ENCODE measurements around the gene NLRX1.

Gene NLRX1

DNA sequence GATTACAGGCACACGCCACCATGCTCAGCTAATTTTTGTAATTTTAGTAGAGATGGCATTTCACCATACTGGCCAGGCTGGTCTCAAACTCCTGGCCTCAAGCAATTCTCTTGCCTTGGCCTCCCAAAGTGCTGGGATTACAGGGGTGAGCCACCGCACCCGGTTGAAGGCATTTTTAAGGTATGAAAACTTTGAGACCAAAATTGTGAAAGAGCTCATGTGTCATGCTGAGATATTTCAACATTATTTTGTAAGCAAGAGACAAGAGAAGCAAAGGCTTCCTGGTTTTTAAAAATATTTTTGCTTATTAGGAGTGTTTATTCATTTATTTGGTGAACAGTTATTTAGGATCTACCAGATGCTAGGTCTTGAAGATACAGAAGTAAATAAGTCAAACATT, 23.6 kb downstream of the NLRX1 start:
- H3K36me3 ChIP-seq (ENCODE audit: insufficient read depth, low read length), result no peaks in the 10 kb centered on the region
- no peaks in the 10 kb centered on the region for H3F3A ChIP-seq (ENCODE audit: low read depth)
- no peaks in the 10 kb centered on the region for H3K27me3 ChIP-seq (ENCODE audit: insufficient read depth, low read length, poor library complexity, severe bottlenecking)
- no peaks in the 10 kb centered on the region for H4K20me1 ChIP-seq (ENCODE audit: insufficient read depth, low read length, poor library complexity, severe bottlenecking)
- H2AFZ ChIP-seq (ENCODE audit: low read length), result no peak overlapping the region
- peaks cover 7% of the 10 kb centered on the region for H3K4me1 ChIP-seq (ENCODE audit: insufficient read depth, low read length, poor library complexity, severe bottlenecking)
- H3K9me2 ChIP-seq (replicated peaks; ENCODE audit: low read depth, low read length), result no peaks in the 10 kb centered on the region
- no peak overlapping the region for H3K4me2 ChIP-seq (ENCODE audit: low read depth, low read length, poor library complexity, severe bottlenecking)
- no peaks in the 10 kb centered on the region for H3K79me2 ChIP-seq (ENCODE audit: insufficient read depth, low read length)
- H3K4me3 ChIP-seq (ENCODE audit: low read length, poor library complexity, severe bottlenecking), result no peak overlapping the region
- H3K9me3 ChIP-seq (ENCODE audit: insufficient read depth, low read depth, low read length), result no peaks in the 10 kb centered on the region
- no peak overlapping the region for H3K9ac ChIP-seq (ENCODE audit: low read depth, low read length, poor library complexity, severe bottlenecking)
- no peak for TF ChIP-seq EZH2phosphoT487 (IDR thresholded peaks at IDR 0.05; ENCODE audit: borderline replicate concordance)
- TF ChIP-seq, protein P1, sequence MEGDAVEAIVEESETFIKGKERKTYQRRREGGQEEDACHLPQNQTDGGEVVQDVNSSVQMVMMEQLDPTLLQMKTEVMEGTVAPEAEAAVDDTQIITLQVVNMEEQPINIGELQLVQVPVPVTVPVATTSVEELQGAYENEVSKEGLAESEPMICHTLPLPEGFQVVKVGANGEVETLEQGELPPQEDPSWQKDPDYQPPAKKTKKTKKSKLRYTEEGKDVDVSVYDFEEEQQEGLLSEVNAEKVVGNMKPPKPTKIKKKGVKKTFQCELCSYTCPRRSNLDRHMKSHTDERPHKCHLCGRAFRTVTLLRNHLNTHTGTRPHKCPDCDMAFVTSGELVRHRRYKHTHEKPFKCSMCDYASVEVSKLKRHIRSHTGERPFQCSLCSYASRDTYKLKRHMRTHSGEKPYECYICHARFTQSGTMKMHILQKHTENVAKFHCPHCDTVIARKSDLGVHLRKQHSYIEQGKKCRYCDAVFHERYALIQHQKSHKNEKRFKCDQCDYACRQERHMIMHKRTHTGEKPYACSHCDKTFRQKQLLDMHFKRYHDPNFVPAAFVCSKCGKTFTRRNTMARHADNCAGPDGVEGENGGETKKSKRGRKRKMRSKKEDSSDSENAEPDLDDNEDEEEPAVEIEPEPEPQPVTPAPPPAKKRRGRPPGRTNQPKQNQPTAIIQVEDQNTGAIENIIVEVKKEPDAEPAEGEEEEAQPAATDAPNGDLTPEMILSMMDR (conservative IDR thresholded peaks at IDR 0.05; ENCODE audit: low read length), result no peak

DNA sequence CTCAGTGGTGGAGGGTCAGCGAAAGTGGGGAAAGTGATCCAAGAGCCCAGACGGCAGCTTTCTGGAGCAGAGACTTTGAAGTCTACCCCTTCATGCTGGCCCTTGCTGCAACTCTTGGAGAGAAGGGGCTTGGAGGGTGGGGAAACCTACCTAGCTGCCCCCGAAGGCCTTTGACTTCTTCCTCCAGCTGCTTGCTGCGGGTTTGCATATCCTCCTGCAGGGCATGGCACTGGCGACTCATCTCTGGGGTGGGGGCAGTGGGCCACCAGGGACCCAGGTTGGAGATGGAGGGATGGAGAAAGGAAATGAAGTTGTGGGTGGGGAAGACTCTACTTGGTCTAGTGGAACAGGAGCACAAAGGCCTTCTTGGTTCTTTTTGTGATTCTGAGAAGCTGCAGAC, 24.5 kb downstream of the NLRX1 start:
- no peaks in the 10 kb centered on the region for H3K9me3 ChIP-seq (ENCODE audit: insufficient read depth, low read depth, low read length)
- no peaks in the 10 kb centered on the region for H3K27me3 ChIP-seq (ENCODE audit: insufficient read depth, low read length, poor library complexity, severe bottlenecking)
- H3K9ac ChIP-seq (ENCODE audit: low read depth, low read length, poor library complexity, severe bottlenecking), result no peak overlapping the region
- no peak overlapping the region for H3K4me3 ChIP-seq (ENCODE audit: low read length, poor library complexity, severe bottlenecking)
- no peaks in the 10 kb centered on the region for H3F3A ChIP-seq (ENCODE audit: low read depth)
- TF ChIP-seq, protein P1 (conservative IDR thresholded peaks at IDR 0.05; ENCODE audit: low read length), result no peak
- no peak for TF ChIP-seq EZH2phosphoT487 (IDR thresholded peaks at IDR 0.05; ENCODE audit: borderline replicate concordance)
- H4K20me1 ChIP-seq (ENCODE audit: insufficient read depth, low read length, poor library complexity, severe bottlenecking), result no peaks in the 10 kb centered on the region
- H2AFZ ChIP-seq (ENCODE audit: low read length), result no peak overlapping the region; the same call in 1 of the 2 replicates
- H3K36me3 ChIP-seq (ENCODE audit: insufficient read depth, low read length), result no peaks in the 10 kb centered on the region
- no peaks in the 10 kb centered on the region for H3K79me2 ChIP-seq (ENCODE audit: insufficient read depth, low read length)
- no peaks in the 10 kb centered on the region for H3K9me2 ChIP-seq (replicated peaks; ENCODE audit: low read depth, low read length)
- no peak overlapping the region for H3K4me2 ChIP-seq (ENCODE audit: low read depth, low read length, poor library complexity, severe bottlenecking)
- H3K4me1 ChIP-seq (ENCODE audit: insufficient read depth, low read length, poor library complexity, severe bottlenecking), result peaks cover 8% of the 10 kb centered on the region

DNA sequence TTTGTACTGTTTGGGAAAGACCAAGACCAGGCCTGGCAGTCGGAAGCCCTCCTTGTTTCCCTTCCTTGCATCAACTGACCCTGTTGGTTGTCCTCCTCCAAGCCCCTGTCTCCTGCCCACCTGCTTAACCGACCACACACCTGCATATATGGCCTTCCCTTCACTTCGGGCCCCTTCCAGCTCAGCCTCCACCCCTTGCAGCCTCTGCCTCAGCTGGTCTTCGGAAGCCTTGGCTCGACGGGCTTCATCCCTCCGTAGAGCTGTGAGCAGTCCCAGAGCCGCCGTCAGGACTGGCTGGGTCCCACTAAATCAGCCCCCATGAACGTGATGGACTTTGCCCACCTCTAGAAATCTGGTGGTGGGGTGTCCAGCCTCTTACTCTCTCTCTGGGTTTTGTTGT, 25.1 kb downstream of the NLRX1 start:
- H3K9me2 ChIP-seq (replicated peaks; ENCODE audit: low read depth, low read length), result no peaks in the 10 kb centered on the region
- H3K36me3 ChIP-seq (ENCODE audit: insufficient read depth, low read length), result no peaks in the 10 kb centered on the region
- no peak overlapping the region for H3K9ac ChIP-seq (ENCODE audit: low read depth, low read length, poor library complexity, severe bottlenecking)

More for the DNA sequence above, 25.1 kb downstream of the NLRX1 start:
- H3K79me2 ChIP-seq (ENCODE audit: insufficient read depth, low read length), result no peaks in the 10 kb centered on the region
- H2AFZ ChIP-seq (ENCODE audit: low read length), result no peak overlapping the region
- TF ChIP-seq, protein P1 (conservative IDR thresholded peaks at IDR 0.05; ENCODE audit: low read length), result no peak
- no peak overlapping the region for H3K4me2 ChIP-seq (ENCODE audit: low read depth, low read length, poor library complexity, severe bottlenecking)
- no peaks in the 10 kb centered on the region for H4K20me1 ChIP-seq (ENCODE audit: insufficient read depth, low read length, poor library complexity, severe bottlenecking)
- H3F3A ChIP-seq (ENCODE audit: low read depth), result no peaks in the 10 kb centered on the region
- H3K4me1 ChIP-seq (ENCODE audit: insufficient read depth, low read length, poor library complexity, severe bottlenecking), result peaks cover 8% of the 10 kb centered on the region
- H3K27me3 ChIP-seq (ENCODE audit: insufficient read depth, low read length, poor library complexity, severe bottlenecking), result no peaks in the 10 kb centered on the region
- H3K4me3 ChIP-seq (ENCODE audit: low read length, poor library complexity, severe bottlenecking), result no peak overlapping the region
- H3K9me3 ChIP-seq (ENCODE audit: insufficient read depth, low read depth, low read length), result no peaks in the 10 kb centered on the region
